H9 (cell line): ENCODE measurements around the gene GP2. TPM values are rescaled to one million over a fixed set of nuclear protein-coding genes. Genes with fewer than 3 reads are reported as not detected.

ENCODE experiments used
- DNase-seq: peaks from one replicate; pipeline ENCODE4 v3.0.0-alpha.2; 2017
- H2AFZ ChIP-seq: one replicate; pipeline ENCODE4 v1.6.1; 2013; ENCODE audit warnings: mild to moderate bottlenecking, low read length, control low read depth, moderate library complexity
- H2AK5ac ChIP-seq: 2 replicates; pipeline ENCODE4 v1.6.1; 2013; ENCODE audit warnings: low read length, control low read depth, mixed read lengths; ENCODE audit not compliant: insufficient read length
- H2BK120ac ChIP-seq: one replicate; pipeline ENCODE4 v1.6.1; 2013; ENCODE audit warnings: low read depth, mild to moderate bottlenecking, low read length, control low read depth, inconsistent platforms; ENCODE audit not compliant: poor library complexity, severe bottlenecking
- H2BK12ac ChIP-seq: 2 replicates; pipeline ENCODE4 v1.6.1; 2013; ENCODE audit warnings: low read length, control low read depth, mixed read lengths, low read depth; ENCODE audit not compliant: insufficient read length
- H2BK15ac ChIP-seq: 2 replicates; pipeline ENCODE4 v1.6.1; 2013; ENCODE audit warnings: low read depth, low read length, control low read depth
- H2BK20ac ChIP-seq: one replicate; pipeline ENCODE4 v1.6.1; 2013; ENCODE audit warnings: low read depth, mild to moderate bottlenecking, low read length, control low read depth, inconsistent platforms; ENCODE audit not compliant: poor library complexity, severe bottlenecking
- H2BK5ac ChIP-seq: 2 replicates; pipeline ENCODE4 v1.6.1; 2013; ENCODE audit warnings: low read length, control low read depth, mixed read lengths; ENCODE audit not compliant: insufficient read length
- H3K14ac ChIP-seq: 2 replicates; pipeline ENCODE4 v1.6.1; 2013; ENCODE audit warnings: low read length, control low read depth; ENCODE audit not compliant: insufficient read depth
- H3K18ac ChIP-seq: 2 replicates; pipeline ENCODE4 v1.6.1; 2013; ENCODE audit warnings: low read depth, mild to moderate bottlenecking, mixed read lengths, low read length, control low read depth; ENCODE audit not compliant: insufficient read length
- H3K23ac ChIP-seq: 2 replicates; pipeline ENCODE4 v1.6.1; 2013; ENCODE audit warnings: low read length, control low read depth, mixed read lengths, low read depth; ENCODE audit not compliant: insufficient read length
- H3K23me2 ChIP-seq: 2 replicates; pipeline ENCODE4 v1.6.1; 2013; ENCODE audit warnings: low read depth, mild to moderate bottlenecking, mixed read lengths, low read length, control low read depth; ENCODE audit not compliant: insufficient read length, poor library complexity, severe bottlenecking
- H3K27ac ChIP-seq: 2 replicates; pipeline ENCODE4 v1.5.1; 2013; ENCODE audit warnings: low read length, control low read depth, mixed read lengths, low read depth; ENCODE audit not compliant: insufficient read length
- H3K27me3 ChIP-seq: 2 replicates; pipeline ENCODE4 v1.6.1; 2013; ENCODE audit warnings: low read length, control low read depth, inconsistent platforms; ENCODE audit not compliant: insufficient read depth
- H3K4ac ChIP-seq: 2 replicates; pipeline ENCODE4 v1.6.1; 2013; ENCODE audit warnings: low read depth, mild to moderate bottlenecking, control low read depth, inconsistent platforms, low read length, moderate library complexity
- H3K4me1 ChIP-seq: 2 replicates; pipeline ENCODE4 v1.6.1; 2013; ENCODE audit warnings: low read length, control low read depth, inconsistent platforms; ENCODE audit not compliant: insufficient read depth
- H3K4me2 ChIP-seq: 2 replicates; pipeline ENCODE4 v1.6.1; 2013; ENCODE audit warnings: low read length, control low read depth, mixed read lengths; ENCODE audit not compliant: insufficient read length, insufficient read depth
- H3K56ac ChIP-seq: 2 replicates; pipeline ENCODE4 v1.6.1; 2013; ENCODE audit warnings: low read depth, mild to moderate bottlenecking, mixed read lengths, low read length, control low read depth; ENCODE audit not compliant: insufficient read length
- H3K79me1 ChIP-seq: 2 replicates; pipeline ENCODE4 v1.6.1; 2013; ENCODE audit warnings: low read depth, mild to moderate bottlenecking, moderate library complexity, low read length, control low read depth, inconsistent platforms; ENCODE audit not compliant: insufficient read depth, poor library complexity, severe bottlenecking
- H3K79me2 ChIP-seq: 2 replicates; pipeline ENCODE4 v1.6.1; 2013; ENCODE audit warnings: low read length, control low read depth, inconsistent platforms; ENCODE audit not compliant: insufficient read depth
- H3K9ac ChIP-seq: 2 replicates; pipeline ENCODE4 v1.6.1; 2013; ENCODE audit warnings: low read length, control low read depth, mixed read lengths; ENCODE audit not compliant: insufficient read length; ENCODE audit errors: extremely low read depth
- H3K9me3 ChIP-seq: one replicate; pipeline ENCODE4 v1.6.1; 2013; ENCODE audit warnings: low read depth, low read length, inconsistent platforms; ENCODE audit not compliant: control insufficient read depth
- H3T11ph ChIP-seq: one replicate; pipeline ENCODE4 v1.6.1; 2013; ENCODE audit warnings: mild to moderate bottlenecking, low read length, control low read depth, inconsistent platforms
- H4K20me1 ChIP-seq: one replicate; pipeline ENCODE4 v1.6.1; 2013; ENCODE audit not compliant: control insufficient read depth, insufficient read length, insufficient read depth
- H4K5ac ChIP-seq: 2 replicates; pipeline ENCODE4 v1.6.1; 2013; ENCODE audit warnings: low read depth, mild to moderate bottlenecking, mixed read lengths, low read length, control low read depth; ENCODE audit not compliant: insufficient read length
- H4K8ac ChIP-seq: replicated peaks from 2 replicates; pipeline ENCODE4 v1.6.1; 2013; ENCODE audit warnings: low read length, control low read depth, mixed read lengths, low read depth; ENCODE audit not compliant: insufficient read length
- H4K91ac ChIP-seq: 2 replicates; pipeline ENCODE4 v1.6.1; 2013; ENCODE audit warnings: low read depth, mild to moderate bottlenecking, moderate library complexity, mixed read lengths, low read length, control low read depth; ENCODE audit not compliant: insufficient read length
- H3K27ac Mint-ChIP-seq, 3 experiments: 2 replicates in 2 of 3; 3 replicates in 1 of 3; pipeline ENCODE4 v1.8.0; 2020 to 2021; ENCODE audit warnings: mixed read lengths in 3 of 3, mild to moderate bottlenecking in 1 of 3, moderate library complexity in 1 of 3
- H3K27me3 Mint-ChIP-seq: 2 replicates; pipeline ENCODE4 v1.8.0; 2021; ENCODE audit warnings: low read depth, mild to moderate bottlenecking, moderate library complexity, mixed read lengths
- H3K36me3 Mint-ChIP-seq, 3 experiments: 2 replicates in 2 of 3; 3 replicates in 1 of 3; pipeline ENCODE4 v1.8.0; 2020 to 2021; ENCODE audit warnings: low read depth in 3 of 3, mixed read lengths in 3 of 3; ENCODE audit not compliant: insufficient read depth in 1 of 3
- H3K4me1 Mint-ChIP-seq, 2 experiments: 2 replicates each; pipeline ENCODE4 v1.8.0; 2020; ENCODE audit warnings: mixed read lengths in 2 of 2
- H3K4me3 Mint-ChIP-seq, 2 experiments: 2 replicates in 1 of 2; 3 replicates in 1 of 2; pipeline ENCODE4 v1.8.0; 2020 to 2021; ENCODE audit warnings: mild to moderate bottlenecking in 2 of 2, mixed read lengths in 2 of 2, moderate library complexity in 1 of 2
- H3K9me3 Mint-ChIP-seq, 2 experiments: 2 replicates in 1 of 2; 3 replicates in 1 of 2; pipeline ENCODE4 v1.8.0; 2020; ENCODE audit warnings: mild to moderate bottlenecking in 2 of 2, mixed read lengths in 2 of 2, moderate library complexity in 1 of 2
- WGBS: extraction: QIAGEN DNeasy Blood & Tissue Kit; methylation state at CpG from one replicate; pipeline ENCODE4 v1.1.7; 2013; ENCODE audit warnings: missing lambda C conversion rate, low lambda C conversion rate, mixed read lengths; ENCODE audit not compliant: insufficient read length; ENCODE audit errors: extremely low coverage; 5-methylcytosine and 5-hydroxymethylcytosine counted together
- total RNA-seq: library from RNA; stranded (reverse); gene quantifications from 2 replicates; pipeline ENCODE4 v1.2.1, GENCODE V29; 2021
- TF ChIP-seq, protein P1 (sequence below): fragments of 200-600 bp; sonication (generic); conservative IDR thresholded peaks from 3 replicates; pipeline ENCODE4 v1.8.0; 2021; ENCODE audit warnings: antibody characterized with exemption, mild to moderate bottlenecking

The GP2 gene
- total RNA-seq, 1 experiment from 2014 or later: not detected

DNA sequence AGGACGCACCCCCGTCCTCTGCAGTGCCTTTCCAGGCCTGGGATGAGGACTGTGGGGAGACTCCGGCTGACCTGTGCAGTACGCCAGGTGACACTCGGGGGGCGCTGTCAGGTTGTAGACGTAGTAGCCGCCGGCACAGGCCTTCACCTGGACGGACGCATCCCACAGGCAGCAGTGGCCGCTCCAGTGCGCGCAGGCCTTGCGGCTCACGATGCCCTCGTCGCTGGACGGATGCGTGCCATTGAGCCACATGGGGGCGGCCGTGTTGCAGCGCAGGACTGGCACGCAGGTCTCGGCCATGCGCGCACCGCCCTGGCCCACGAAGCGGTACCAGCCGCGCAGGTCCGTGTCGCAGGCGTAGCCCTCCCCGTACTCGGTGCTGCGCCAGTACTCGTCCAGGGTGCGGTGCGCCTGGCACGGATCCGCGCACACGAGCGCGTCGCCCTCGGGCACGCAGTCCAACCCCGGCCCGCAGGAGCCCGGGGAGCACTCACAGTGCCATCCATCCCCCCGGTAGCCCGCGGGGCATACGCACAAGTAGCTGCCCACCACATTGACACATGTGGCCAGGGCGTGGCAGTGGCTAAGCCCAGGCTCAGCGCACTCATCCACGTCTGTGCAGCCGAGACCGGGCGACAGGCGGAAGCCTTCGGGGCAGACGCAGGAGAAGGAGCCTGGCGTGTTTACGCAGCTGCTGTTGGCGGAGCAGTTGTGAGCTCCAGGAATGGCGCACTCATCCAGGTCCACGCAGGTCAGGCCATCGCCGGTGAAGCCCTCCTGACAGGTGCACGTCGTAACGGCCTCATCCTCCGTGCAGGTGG lies 21.3 kb upstream of the GP2 start:
- TF ChIP-seq, protein P1, sequence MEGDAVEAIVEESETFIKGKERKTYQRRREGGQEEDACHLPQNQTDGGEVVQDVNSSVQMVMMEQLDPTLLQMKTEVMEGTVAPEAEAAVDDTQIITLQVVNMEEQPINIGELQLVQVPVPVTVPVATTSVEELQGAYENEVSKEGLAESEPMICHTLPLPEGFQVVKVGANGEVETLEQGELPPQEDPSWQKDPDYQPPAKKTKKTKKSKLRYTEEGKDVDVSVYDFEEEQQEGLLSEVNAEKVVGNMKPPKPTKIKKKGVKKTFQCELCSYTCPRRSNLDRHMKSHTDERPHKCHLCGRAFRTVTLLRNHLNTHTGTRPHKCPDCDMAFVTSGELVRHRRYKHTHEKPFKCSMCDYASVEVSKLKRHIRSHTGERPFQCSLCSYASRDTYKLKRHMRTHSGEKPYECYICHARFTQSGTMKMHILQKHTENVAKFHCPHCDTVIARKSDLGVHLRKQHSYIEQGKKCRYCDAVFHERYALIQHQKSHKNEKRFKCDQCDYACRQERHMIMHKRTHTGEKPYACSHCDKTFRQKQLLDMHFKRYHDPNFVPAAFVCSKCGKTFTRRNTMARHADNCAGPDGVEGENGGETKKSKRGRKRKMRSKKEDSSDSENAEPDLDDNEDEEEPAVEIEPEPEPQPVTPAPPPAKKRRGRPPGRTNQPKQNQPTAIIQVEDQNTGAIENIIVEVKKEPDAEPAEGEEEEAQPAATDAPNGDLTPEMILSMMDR: peak; percentile 68
- H3K4me1 Mint-ChIP-seq: peaks cover 9 to 11% of the 10 kb centered on the region in 2 experiments
- no peak overlapping the region for H2BK5ac ChIP-seq
- H3K27ac Mint-ChIP-seq: no peak overlapping the region
- H3K4me2 ChIP-seq: no peak overlapping the region
- no peak overlapping the region for H3K14ac ChIP-seq
- H3K4me1 ChIP-seq: no peaks in the 10 kb centered on the region
- H4K5ac ChIP-seq: no peak overlapping the region
- no peak overlapping the region for H3K4ac ChIP-seq
- no peak overlapping the region for H3K4me3 Mint-ChIP-seq
- no peak overlapping the region for H4K8ac ChIP-seq
- no peaks in the 10 kb centered on the region for H3K23me2 ChIP-seq
- no CpG with 5 or more reads among the region's 77 CpGs for WGBS
- DNase-seq: peak; percentile 91
- no peak overlapping the region for H3K27ac ChIP-seq
- H3K18ac ChIP-seq: no peak overlapping the region
- H3K9ac ChIP-seq: no peak overlapping the region
- no peak overlapping the region for H3K23ac ChIP-seq
- no peaks in the 10 kb centered on the region for H3K27me3 ChIP-seq
- H3K56ac ChIP-seq: no peak overlapping the region
- H3K79me2 ChIP-seq: no peaks in the 10 kb centered on the region
- no peaks in the 10 kb centered on the region for H3K9me3 ChIP-seq
- no peak overlapping the region for H3T11ph ChIP-seq
- H3K79me1 ChIP-seq: no peaks in the 10 kb centered on the region
- H2AFZ ChIP-seq: no peak overlapping the region
- no peak overlapping the region for H2BK20ac ChIP-seq
- H2AK5ac ChIP-seq: no peak overlapping the region
- no peaks in the 10 kb centered on the region for H3K36me3 Mint-ChIP-seq
- no peak overlapping the region for H2BK12ac ChIP-seq
- H4K20me1 ChIP-seq: no peaks in the 10 kb centered on the region
- no peak overlapping the region for H2BK15ac ChIP-seq
- H4K91ac ChIP-seq: no peak overlapping the region
- H3K27me3 Mint-ChIP-seq: no peaks in the 10 kb centered on the region; the same call in none of the 2 replicates
- H2BK120ac ChIP-seq: no peak overlapping the region
- no peaks in the 10 kb centered on the region for H3K9me3 Mint-ChIP-seq
